Retina (tissue), 1 donor: Measurements from ENCODE around the gene HBG1.
"Not testable (repeated sequence)": the region's sequence is repeated elsewhere in the genome, so short reads cannot be mapped to it uniquely, and the experiment has no call there.

ENCODE experiments used
- DNase-seq: peaks from one replicate; pipeline ENCODE4 v3.0.0-alpha.2; 2016

Gene HBG1

DNA sequence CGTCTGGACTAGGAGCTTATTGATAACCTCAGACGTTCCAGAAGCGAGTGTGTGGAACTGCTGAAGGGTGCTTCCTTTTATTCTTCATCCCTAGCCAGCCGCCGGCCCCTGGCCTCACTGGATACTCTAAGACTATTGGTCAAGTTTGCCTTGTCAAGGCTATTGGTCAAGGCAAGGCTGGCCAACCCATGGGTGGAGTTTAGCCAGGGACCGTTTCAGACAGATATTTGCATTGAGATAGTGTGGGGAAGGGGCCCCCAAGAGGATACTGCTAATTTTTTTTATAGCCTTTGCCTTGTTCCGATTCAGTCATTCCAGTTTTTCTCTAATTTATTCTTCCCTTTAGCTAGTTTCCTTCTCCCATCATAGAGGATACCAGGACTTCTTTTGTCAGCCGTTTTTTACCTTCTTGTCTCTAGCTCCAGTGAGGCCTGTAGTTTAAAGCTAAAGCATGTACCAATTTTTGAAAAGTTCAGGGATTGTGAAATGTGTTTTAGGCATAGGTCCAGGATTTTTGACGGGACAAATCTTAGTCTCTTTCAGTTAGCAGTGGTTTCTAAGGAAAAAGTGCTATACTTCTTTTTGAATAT lies at the start of gene HBG1:
TSS of gene HBG1 (minus strand) at position 51 of the 590 bp plus-strand sequence. CDS start 53 bp downstream, outside the sequence.
- DNase-seq: not testable (repeated sequence)

DNA sequence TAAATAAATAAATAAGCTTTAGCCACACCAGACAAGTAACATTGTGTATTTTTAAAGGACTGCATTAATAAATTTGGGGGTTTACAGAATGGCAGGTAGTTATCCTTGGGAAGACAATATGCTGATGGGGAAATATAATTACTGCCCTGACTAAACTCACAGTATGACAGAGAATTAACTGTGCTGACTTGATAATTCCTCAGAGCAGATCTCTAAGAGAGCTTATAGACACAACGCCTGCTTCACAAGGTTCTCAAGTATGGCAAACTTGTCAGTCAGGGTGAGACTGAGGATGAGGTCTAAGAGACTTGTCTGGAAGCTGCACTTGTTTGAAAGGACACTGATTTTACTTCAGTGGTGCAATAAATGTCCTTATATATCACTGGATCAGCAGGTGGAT lies 48.8 kb upstream of the HBG1 start:
- no peak for DNase-seq

DNA sequence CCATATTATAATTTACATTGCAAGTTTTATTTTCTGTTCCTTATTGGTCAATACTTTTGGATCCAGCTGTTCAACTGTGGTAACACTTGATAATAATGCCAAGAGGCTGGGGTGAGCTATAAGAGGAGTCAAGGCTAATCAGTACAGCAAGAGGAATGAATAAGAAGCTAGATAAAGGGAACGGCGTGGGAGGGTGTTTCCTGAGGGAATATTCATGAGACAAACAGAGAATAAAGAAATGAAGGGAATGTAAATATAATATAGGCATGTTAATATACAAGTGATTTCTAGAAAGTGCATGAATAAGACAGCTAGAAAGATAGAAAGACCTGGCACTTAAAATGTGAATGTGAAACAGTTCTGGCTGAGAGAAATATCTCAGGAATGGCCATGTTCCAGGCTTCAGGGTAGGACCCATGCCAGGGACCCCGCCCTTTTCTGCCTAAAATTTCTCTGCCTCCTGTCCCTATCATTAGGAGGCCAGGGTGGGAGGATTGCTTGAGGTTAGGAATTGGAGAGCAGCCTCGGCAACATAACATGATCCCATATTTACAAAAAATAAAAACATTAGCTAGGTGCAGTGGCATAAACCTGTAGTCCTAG lies 48.2 kb upstream of the HBG1 start:
- no peak for DNase-seq

DNA sequence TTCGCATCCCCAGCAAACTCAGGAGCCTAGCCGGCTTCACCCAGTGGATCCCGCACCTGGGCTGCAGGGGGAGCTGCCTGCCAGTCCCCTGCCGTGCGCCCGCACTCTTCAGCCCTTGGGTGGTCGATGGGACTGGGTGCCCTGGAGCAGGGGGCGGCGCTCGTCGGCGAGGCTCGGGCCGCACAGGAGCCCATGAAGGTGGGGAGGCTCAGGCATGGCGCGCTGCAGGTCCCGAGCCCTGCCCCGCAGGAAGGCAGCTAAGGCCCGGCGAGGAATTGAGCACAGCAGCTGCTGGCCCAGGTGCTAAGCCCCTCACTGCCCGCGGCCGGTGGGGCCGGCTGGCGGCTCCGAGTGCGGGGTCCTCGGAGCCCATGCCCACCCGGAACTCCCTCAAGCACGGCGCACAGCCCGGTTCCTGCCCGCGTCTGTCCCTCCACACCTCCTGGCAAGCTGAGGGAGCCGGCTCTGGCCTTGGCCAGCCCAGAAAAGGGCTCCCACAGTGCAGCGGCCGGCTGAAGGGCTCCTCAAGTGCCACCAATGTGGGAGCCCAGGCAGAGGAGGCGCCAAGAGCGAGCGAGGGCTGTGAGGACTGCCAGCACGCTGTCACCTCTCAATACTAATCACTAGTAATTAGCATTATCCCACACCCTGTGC lies 44.8 kb upstream of the HBG1 start:
- not testable (repeated sequence) for DNase-seq

DNA sequence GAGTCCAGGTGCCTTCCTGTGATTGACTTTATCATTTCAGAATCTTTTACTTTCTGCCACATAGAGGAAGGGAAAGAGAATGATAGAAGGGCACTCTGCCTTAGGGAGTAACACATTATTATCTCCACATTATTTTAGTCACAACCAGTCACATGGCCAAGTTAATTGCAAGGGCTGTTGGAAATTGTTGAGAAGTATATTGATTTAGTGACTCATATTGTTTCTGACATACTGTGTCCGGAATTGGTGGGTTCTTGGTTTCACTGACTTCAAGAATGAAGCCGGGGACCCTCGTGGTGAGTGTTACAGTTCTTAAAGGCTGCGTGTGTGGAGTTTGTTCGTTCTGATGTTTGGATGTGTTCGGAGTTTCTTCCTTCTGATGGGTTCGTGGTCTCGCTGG lies 43.4 kb upstream of the HBG1 start:
- DNase-seq: no peak

DNA sequence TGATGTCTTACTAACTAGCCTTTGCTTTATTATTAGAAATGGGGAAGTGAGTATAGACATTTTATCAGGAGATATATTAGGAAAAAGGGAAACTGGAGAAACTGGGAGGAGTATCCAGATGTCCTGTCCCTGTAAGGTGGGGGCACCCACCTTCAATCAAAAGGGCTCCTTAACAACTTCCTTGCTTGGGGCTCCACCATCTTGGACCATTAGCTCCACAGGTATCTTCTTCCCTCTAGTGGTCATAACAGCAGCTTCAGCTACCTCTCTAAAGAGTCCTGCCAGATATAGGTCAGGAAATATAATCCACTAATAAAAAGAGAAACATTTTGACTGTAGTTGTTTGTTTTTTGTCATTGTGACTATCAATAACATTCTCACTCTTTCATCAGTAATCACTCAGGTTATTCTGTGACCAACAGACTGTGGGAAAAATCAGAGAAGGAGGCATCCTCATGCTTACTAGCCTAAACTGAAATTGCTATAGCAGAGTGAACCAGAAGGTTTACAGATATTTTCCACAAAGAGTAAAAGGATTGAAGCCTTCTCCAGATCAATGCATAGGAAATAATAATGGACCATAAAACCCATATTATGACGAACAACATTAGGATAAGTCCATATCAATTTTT lies 41.7 kb upstream of the HBG1 start:
- no peak for DNase-seq

DNA sequence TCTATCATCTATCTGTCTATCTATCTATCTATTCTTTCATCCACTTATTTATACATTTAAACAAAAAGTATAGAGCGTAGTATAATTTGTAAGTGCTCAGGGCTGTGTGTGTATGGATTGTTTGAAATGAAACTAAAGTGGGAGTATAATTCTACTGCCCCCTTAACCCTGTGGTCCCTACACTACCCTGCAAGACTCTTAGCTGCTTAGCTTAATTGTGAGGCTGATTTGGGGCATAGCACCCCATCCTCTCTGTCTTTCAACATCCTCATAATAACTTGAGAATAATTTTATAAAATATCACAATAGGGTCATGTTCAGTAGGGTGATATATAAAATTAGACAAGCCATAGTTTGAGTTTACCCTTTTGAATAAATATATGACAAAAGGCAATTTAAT lies 40.4 kb upstream of the HBG1 start:
- no peak for DNase-seq

DNA sequence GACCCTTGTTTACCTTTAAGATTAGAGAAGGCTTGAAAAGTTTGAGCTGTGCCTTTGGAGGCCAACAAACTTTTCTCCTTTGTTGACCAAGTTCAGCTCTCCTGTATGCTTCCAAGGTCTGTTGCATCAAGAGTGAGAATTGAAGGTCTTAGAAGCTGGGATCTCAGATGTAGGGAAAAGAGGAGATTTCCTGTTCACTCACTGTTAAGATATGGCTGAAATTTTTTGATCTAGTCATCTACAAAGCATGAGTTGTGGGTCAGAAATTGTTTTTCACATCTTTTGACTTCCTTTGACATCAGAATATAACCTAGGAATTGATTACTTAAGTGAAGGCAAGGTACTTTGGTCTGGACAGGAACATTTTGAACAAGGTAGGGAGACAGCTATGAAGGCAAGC lies 40.0 kb upstream of the HBG1 start:
- DNase-seq: no peak

DNA sequence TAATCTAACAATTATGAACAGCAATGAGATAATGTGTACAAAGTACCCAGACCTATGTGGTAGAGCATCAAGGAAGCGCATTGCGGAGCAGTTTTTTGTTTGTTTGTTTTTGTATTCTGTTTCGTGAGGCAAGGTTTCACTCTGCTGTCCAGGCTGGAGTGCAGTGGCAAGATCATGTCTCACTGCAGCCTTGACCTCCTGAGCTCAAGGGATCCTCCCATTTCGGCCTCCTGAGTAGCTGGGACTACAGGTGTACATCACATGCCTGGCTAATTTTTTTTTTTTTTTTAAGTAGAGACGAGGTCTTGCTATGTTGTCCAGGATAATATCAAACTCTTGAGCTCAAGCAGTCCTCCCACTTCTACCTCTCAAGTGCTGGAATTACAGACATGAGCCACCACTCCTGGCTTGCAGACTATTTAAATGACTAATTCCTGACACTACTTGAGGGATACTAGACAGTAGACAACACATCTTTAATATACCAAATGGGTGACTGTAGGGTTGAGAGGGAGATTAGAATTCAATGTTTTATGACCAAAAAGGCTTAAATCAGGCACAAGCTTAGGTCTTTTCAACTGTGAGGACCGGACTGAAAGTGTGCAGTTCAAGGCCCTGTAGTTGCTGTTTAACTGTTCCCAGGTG lies 39.4 kb upstream of the HBG1 start:
- DNase-seq: no peak

DNA sequence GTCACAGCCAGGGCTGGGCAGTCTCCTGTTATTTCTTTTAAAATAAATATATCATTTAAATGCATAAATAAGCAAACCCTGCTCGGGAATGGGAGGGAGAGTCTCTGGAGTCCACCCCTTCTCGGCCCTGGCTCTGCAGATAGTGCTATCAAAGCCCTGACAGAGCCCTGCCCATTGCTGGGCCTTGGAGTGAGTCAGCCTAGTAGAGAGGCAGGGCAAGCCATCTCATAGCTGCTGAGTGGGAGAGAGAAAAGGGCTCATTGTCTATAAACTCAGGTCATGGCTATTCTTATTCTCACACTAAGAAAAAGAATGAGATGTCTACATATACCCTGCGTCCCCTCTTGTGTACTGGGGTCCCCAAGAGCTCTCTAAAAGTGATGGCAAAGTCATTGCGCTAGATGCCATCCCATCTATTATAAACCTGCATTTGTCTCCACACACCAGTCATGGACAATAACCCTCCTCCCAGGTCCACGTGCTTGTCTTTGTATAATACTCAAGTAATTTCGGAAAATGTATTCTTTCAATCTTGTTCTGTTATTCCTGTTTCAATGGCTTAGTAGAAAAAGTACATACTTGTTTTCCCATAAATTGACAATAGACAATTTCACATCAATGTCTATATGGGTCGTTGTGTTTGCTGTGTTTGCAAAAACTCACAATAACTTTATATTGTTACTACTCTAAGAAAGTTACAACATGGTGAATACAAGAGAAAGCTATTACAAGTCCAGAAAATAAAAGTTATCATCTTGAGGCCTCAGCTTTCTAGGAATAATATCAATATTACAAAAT lies 38.6 kb upstream of the HBG1 start:
- no peak for DNase-seq

DNA sequence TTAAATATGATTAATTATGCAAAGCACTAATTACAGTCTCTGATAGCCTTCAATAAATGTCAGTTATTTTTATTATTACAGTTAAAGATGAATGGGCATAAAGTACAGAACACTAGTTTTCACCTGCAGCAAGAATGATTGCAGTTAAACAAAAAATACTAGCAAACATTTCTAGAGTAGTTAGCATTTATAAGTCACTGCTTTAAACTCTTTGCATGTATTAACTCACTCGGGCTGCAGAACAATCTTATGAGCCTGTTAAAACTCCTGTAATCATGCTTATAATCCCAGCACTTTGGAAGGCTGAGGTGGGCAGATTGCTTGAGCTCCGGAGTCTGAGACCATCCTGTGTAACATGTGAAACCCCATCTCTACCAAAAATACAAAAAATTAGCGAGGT lies 37.2 kb upstream of the HBG1 start:
- no peak for DNase-seq

DNA sequence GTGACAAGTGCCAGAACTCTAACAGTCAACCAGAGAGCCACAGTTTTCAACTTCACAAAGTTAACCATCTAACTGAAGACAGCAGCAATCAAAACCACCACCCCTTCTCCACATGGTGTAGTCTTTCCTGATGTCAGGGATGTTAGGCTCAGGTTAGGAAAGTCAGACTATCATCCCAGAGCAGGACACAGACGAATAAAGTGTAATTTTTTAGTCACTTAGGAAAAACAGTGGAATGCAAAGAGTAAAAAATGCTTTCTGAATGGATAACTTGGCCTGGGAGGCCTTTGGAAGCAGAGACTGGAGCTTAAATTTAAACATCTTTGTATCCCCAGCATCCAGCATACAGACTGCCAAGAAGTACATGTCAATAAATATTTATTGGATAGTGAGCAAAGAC lies 36.7 kb upstream of the HBG1 start:
- no peak for DNase-seq

DNA sequence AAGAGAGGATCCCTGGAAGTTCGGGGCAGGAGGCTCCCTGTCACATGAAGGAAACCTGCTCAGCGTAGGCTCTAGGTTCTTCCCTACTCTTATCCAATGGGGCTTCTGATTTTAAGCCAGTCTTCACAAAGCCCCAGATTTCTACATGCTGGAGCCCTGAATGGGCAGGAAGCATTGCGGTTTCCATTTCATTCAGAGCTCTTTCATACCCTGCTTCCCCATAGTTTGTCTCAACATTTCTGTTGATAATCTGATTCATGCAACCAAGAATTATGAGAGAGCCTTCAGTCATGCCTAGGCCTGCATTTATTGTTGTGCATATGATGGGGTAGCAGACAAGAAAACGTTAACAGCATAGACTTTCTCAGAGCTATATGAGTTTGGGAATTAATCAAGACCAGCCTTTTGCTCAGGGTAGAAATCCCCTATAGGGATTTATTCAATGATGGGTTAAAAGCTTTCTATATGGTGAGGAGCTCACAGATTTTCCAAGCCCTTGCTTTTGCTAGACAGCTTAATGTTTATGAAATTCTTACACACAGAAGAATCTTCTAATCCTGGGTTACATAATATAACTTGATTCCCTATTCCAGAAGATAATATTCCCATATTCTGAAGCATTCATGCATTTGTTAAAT lies 36.2 kb upstream of the HBG1 start:
- DNase-seq: no peak

DNA sequence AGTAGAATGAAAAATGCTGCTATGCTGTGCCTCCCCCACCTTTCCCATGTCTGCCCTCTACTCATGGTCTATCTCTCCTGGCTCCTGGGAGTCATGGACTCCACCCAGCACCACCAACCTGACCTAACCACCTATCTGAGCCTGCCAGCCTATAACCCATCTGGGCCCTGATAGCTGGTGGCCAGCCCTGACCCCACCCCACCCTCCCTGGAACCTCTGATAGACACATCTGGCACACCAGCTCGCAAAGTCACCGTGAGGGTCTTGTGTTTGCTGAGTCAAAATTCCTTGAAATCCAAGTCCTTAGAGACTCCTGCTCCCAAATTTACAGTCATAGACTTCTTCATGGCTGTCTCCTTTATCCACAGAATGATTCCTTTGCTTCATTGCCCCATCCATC lies 35.0 kb upstream of the HBG1 start:
- no peak for DNase-seq

DNA sequence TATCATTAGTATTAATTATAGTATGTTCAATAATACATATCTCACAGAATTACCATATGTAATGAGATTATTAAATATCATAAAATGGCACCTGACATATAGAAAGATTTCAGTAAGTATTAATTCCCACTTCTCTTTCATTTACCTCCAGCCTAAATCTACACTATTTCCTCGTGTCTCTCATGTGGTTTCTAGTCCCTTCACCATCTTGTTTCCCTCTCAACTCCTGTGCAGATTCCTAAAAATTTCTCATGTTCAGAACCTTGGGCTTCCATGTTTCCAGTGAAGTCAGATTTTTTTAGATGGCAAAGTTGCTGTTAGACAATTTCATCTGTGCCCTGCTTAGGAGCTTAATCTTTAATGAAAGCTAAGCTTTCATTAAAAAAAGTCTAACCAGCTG lies 34.2 kb upstream of the HBG1 start:
- DNase-seq: no peak

DNA sequence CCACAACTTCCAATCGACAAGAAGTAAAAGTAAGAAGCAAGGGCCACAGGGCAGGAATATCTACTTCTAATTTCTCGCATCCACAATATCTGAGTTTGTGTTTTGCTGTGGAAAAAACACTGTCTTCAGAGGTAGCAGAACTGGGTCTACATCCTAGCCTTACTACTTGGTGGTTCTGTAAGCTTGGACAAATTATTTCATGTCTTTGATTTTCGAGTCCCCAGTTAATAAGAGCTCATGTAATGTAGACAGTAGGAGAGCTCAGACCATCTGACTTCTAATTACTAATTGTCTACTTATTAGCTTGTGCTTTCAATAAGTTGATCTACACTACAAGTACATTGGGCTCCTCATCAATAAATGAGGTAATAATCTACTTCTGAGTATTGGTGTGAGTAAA lies 33.4 kb upstream of the HBG1 start:
- no peak for DNase-seq

DNA sequence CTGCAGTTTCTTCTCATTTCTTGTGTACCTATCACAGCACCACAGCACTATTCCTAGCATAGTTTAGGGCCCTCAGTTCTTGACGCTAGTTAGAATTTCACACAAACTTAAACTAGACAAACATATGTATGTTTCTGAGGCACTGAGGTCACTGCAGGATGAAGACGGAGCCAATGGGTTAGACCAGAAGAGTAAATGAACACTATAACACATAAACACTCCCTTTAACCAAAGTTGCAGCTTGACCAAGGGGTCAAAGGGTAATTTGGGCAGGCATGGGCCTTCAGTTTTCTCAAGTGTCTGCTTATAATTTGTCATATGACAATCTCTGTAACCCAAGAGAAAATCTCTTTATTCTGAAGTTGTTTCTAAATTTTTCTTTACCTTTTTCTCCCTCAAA lies 33.0 kb upstream of the HBG1 start:
- DNase-seq: no peak

DNA sequence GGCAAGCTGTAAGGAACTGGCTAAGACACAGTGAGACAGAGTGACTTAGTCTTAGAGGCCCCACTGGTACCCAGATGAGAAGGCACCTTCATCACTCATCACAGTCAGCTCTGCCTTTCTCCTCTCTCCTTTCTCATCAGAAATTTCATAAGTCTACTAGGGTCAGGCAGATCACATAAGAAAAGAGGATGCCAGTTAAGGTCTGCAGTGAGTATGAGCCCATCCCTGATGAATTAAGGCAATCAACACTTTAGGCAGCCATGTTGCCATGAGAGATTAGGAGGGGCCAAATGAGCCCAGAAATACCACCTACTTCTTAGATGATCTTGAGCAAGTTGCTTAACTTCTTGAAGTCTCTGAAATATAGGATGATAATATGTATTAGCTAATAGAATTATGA lies 31.9 kb upstream of the HBG1 start:
- no peak for DNase-seq

DNA sequence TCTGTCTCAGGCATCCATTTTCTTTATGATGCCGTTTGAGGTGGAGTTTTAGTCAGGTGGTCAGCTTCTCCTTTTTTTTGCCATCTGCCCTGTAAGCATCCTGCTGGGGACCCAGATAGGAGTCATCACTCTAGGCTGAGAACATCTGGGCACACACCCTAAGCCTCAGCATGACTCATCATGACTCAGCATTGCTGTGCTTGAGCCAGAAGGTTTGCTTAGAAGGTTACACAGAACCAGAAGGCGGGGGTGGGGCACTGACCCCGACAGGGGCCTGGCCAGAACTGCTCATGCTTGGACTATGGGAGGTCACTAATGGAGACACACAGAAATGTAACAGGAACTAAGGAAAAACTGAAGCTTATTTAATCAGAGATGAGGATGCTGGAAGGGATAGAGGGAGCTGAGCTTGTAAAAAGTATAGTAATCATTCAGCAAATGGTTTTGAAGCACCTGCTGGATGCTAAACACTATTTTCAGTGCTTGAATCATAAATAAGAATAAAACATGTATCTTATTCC lies 31.0 kb upstream of the HBG1 start:
- no peak for DNase-seq

DNA sequence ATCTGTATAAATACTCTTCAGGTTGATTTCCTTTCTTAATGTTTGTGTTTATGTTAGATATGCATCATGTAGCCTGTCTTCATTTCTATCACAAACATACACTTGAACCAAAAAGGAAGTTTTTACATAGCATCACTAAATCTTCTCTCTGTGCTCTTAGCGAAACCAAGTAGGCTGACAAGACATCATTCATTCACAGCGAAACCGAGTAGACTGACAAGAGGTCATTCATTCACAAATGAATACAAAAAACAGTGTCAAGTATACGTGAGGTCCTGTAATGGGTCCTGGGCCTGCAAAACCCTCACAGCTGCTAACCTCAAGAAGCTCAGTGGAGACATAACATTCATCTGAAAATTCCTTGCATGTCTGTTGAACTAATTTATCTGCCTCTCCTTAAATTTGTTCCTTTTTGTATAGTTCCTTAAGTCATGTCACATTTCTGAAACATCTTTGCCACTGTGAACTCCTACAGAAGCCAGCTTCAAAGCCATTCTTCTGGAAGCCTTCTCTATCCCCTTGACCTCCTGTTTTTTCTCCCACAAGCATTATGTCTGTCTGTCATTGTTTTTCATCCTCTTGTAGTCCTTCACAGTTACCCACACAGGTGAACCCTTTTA lies 29.9 kb upstream of the HBG1 start:
- no peak for DNase-seq

DNA sequence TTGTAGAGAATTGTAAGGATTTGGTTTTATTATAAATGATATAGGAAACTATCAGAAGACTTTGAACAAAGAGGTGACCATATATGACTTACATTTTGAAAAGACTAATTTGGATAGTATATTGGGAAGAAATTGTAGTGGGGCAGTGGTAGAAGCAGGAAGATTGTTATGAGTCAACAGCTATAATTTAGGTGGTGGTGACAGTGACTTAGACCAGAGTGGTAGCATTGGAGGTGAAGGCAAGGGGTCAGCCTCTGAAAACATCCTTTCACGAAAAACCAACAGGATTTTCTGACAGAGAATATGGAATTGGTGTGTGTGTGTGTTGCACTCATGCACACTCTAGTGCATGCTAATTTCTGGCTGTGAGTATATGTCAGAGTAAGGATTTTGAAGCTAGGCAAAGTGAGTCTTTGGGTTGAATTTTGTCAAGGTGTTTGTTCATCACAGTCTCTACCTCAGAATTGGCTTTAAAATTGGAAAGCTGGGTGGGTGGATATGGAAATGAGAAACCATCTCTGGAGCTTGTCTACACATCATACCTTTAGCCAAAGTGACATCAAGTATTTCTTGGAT lies 28.2 kb upstream of the HBG1 start:
- no peak for DNase-seq
